CD14-positive monocyte (primary cell): ENCODE data around the gene INTS6. TPM values are rescaled to one million over a fixed set of nuclear protein-coding genes. Genes with fewer than 3 reads are reported as not detected.

Experiments used
- DNase-seq, 3 donors: peaks; one replicate each; pipeline ENCODE4 v3.0.0-alpha.2; 2011 to 2022
- H2AFZ ChIP-seq: 2 replicates; pipeline ENCODE4 v1.6.0; 2012; ENCODE audit warnings: mild to moderate bottlenecking, low read depth, low read length, inconsistent platforms; ENCODE audit not compliant: insufficient read depth, poor library complexity, severe bottlenecking
- H3K27ac ChIP-seq, 2 donors: 1 replicate in 1 of 2; 2 replicates in 1 of 2; pipeline ENCODE4 v1.5.1; 2012 to 2013; ENCODE audit warnings: low read length in 2 of 2, control low read depth in 1 of 2, inconsistent platforms in 1 of 2, low read depth in 1 of 2, mild to moderate bottlenecking in 1 of 2
- H3K27me3 ChIP-seq, 2 donors: one replicate each; pipeline versions ENCODE4 v1.6.0 to v1.6.1; 2011 to 2013; ENCODE audit warnings: low read length in 2 of 2; ENCODE audit not compliant: control insufficient read depth in 2 of 2, insufficient read depth in 2 of 2
- H3K36me3 ChIP-seq, 2 donors: replicated peaks in 1 of 2; 1 replicate in 1 of 2; 2 replicates in 1 of 2; pipeline versions ENCODE4 v1.5.1 to v1.6.1; 2012 to 2013; ENCODE audit warnings: low read length in 2 of 2, control low read depth in 1 of 2, inconsistent platforms in 1 of 2, mild to moderate bottlenecking in 1 of 2; ENCODE audit not compliant: insufficient read depth in 2 of 2, control insufficient read depth in 1 of 2
- H3K4me1 ChIP-seq, 2 donors: 1 replicate in 1 of 2; 2 replicates in 1 of 2; pipeline versions ENCODE4 v1.5.1 to v1.6.1; 2012 to 2013; ENCODE audit warnings: low read length in 2 of 2, control low read depth in 1 of 2, inconsistent platforms in 1 of 2, mild to moderate bottlenecking in 1 of 2, moderate library complexity in 1 of 2; ENCODE audit not compliant: insufficient read depth in 2 of 2, control insufficient read depth in 1 of 2
- H3K4me2 ChIP-seq: replicated peaks from 2 replicates; pipeline ENCODE3; 2012; ENCODE audit warnings: low read length, moderate library complexity, mild to moderate bottlenecking; ENCODE audit not compliant: poor library complexity, severe bottlenecking; ENCODE audit errors: extremely low read depth
- H3K4me3 ChIP-seq, 3 experiments: fragments of 200-600 bp in 1 of 3; sonication (generic) in 1 of 3; replicated peaks in 1 of 3; 1 replicate in 2 of 3; 2 replicates in 1 of 3; pipeline ENCODE4 v1.5.1; 2011 to 2013; ENCODE audit warnings: low read length in 3 of 3, mild to moderate bottlenecking in 3 of 3, control low read depth in 2 of 3, low read depth in 2 of 3, inconsistent platforms in 1 of 3, moderate library complexity in 1 of 3
- H3K79me2 ChIP-seq: 2 replicates; pipeline ENCODE4 v1.6.0; 2012; ENCODE audit warnings: mild to moderate bottlenecking, control low read depth, inconsistent platforms, low read length, moderate library complexity; ENCODE audit not compliant: insufficient read depth
- H3K9ac ChIP-seq: 2 replicates; pipeline ENCODE4 v1.6.0; 2017; ENCODE audit warnings: low read length, mild to moderate bottlenecking; ENCODE audit not compliant: insufficient read depth, poor library complexity, severe bottlenecking
- H3K9me3 ChIP-seq, 2 donors: replicated peaks in 1 of 2; 1 replicate in 1 of 2; 2 replicates in 1 of 2; pipeline versions ENCODE4 v1.5.1 to v1.6.1; 2012 to 2013; ENCODE audit warnings: low read length in 2 of 2, control low read depth in 1 of 2; ENCODE audit not compliant: control insufficient read depth in 1 of 2, insufficient read depth in 1 of 2
- H4K20me1 ChIP-seq: 2 replicates; pipeline ENCODE4 v1.6.0; 2012; ENCODE audit warnings: mild to moderate bottlenecking, low read length, control low read depth, moderate library complexity; ENCODE audit not compliant: insufficient read depth
- H3K27ac Mint-ChIP-seq, 7 donors: one replicate each; pipeline ENCODE4 v1.8.0; 2020; ENCODE audit warnings: mild to moderate bottlenecking in 7 of 7, mixed read lengths in 7 of 7, moderate library complexity in 6 of 7, inconsistent platforms in 2 of 7
- H3K27me3 Mint-ChIP-seq, 3 donors: one replicate each; pipeline ENCODE4 v1.8.0; 2021 to 2022; ENCODE audit warnings: low read depth in 3 of 3, mild to moderate bottlenecking in 3 of 3, mixed read lengths in 3 of 3, moderate library complexity in 3 of 3, inconsistent platforms in 1 of 3
- H3K36me3 Mint-ChIP-seq, 2 donors: one replicate each; pipeline ENCODE4 v1.8.0; 2020; ENCODE audit warnings: mixed read lengths in 2 of 2, inconsistent platforms in 1 of 2, mild to moderate bottlenecking in 1 of 2
- H3K4me1 Mint-ChIP-seq: one replicate; pipeline ENCODE4 v1.8.0; 2020; ENCODE audit warnings: mild to moderate bottlenecking, mixed read lengths
- H3K4me3 Mint-ChIP-seq, 2 donors: one replicate each; pipeline ENCODE4 v1.8.0; 2020; ENCODE audit warnings: mild to moderate bottlenecking in 2 of 2, mixed read lengths in 2 of 2, moderate library complexity in 1 of 2
- H3K9me3 Mint-ChIP-seq, 7 donors: one replicate each; pipeline ENCODE4 v1.8.0; 2020 to 2022; ENCODE audit warnings: mixed read lengths in 7 of 7, mild to moderate bottlenecking in 6 of 7, moderate library complexity in 6 of 7, inconsistent platforms in 2 of 7
- WGBS: methylation state at CpG from one replicate; pipeline ENCODE4 v1.1.5; 2013; ENCODE audit warnings: missing lambda C conversion rate; ENCODE audit not compliant: insufficient coverage; 5-methylcytosine and 5-hydroxymethylcytosine counted together
- intact Hi-C, 2 donors: fragments of 100-400 bp; cut with micrococcal nuclease; formaldehyde crosslinking; loops; one replicate each; pipeline versions ENCODE4 v1.15.0 to v1.15.1; 2023
- polyA plus RNA-seq, 3 donors: library from polyadenylated mRNA; depleted of rRNA in 1 of 3; unstranded in 2 of 3; stranded (reverse) in 1 of 3; fragments of 300-500 nt in 2 of 3; fragments of >200 nt in 1 of 3; fragmentation: Illumina TruSeq in 2 of 3; gene quantifications; 1 replicate in 2 of 3; 2 replicates in 1 of 3; pipeline ENCODE4 v1.2.3, GENCODE V29; 2012 to 2021
- TF ChIP-seq, protein P1 (sequence below): fragments of 200-600 bp; IDR thresholded peaks from one replicate; pipeline ENCODE4 v1.8.0; 2022; ENCODE audit warnings: antibody characterized with exemption, mild to moderate bottlenecking

Gene INTS6
- polyA plus RNA-seq, 3 donors: 10.8 to 13.2 (median 11.6) TPM

DNA sequence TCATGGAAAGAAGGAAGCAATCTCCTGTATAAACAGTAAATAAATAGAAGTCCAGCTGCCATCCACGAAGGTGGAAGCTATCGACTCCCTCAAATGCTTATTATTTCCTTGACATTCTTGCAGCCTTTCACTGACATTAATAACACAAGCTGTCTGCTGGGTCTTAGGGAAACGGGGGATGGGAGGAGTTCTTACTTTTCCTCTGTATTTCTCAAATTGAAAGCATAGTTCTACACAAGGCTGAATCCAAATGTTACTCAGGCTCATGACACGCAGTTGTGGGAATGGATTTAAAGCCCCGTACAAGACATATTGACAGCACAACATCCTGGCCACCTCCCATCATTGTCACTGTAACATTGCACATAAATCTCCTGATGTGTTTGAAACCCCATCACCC is 109.4 kb downstream of the INTS6 start:
- no peaks in the 10 kb centered on the region for H3K36me3 ChIP-seq
- H3K4me1 ChIP-seq: no peaks in the 10 kb centered on the region
- Mint-ChIP-seq H3K27ac (no peak overlapping the region), H3K9me3 (no peaks in the 10 kb centered on the region), H3K36me3 (no peaks in the 10 kb centered on the region), H3K4me3 (no peak overlapping the region), H3K27me3 (peaks cover 0 to 6% (median 2%) of the 10 kb centered on the region in 3 donors), H3K4me1 (peaks cover 9% of the 10 kb centered on the region)
- intact Hi-C loops: no loop called here
- no peaks in the 10 kb centered on the region for H3K27me3 ChIP-seq
- H3K9ac ChIP-seq: no peak overlapping the region
- TF ChIP-seq, protein P1, sequence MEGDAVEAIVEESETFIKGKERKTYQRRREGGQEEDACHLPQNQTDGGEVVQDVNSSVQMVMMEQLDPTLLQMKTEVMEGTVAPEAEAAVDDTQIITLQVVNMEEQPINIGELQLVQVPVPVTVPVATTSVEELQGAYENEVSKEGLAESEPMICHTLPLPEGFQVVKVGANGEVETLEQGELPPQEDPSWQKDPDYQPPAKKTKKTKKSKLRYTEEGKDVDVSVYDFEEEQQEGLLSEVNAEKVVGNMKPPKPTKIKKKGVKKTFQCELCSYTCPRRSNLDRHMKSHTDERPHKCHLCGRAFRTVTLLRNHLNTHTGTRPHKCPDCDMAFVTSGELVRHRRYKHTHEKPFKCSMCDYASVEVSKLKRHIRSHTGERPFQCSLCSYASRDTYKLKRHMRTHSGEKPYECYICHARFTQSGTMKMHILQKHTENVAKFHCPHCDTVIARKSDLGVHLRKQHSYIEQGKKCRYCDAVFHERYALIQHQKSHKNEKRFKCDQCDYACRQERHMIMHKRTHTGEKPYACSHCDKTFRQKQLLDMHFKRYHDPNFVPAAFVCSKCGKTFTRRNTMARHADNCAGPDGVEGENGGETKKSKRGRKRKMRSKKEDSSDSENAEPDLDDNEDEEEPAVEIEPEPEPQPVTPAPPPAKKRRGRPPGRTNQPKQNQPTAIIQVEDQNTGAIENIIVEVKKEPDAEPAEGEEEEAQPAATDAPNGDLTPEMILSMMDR: no peak
- H3K9me3 ChIP-seq: no peaks in the 10 kb centered on the region
- DNase-seq: no peak
- H3K79me2 ChIP-seq: no peaks in the 10 kb centered on the region
- H3K4me3 ChIP-seq: no peak overlapping the region
- no peak overlapping the region for H3K27ac ChIP-seq
- no peaks in the 10 kb centered on the region for H4K20me1 ChIP-seq
- H2AFZ ChIP-seq: no peak overlapping the region
- WGBS: no CpG with 5 or more reads among the region's 5 CpGs
- H3K4me2 ChIP-seq: no peak overlapping the region

DNA sequence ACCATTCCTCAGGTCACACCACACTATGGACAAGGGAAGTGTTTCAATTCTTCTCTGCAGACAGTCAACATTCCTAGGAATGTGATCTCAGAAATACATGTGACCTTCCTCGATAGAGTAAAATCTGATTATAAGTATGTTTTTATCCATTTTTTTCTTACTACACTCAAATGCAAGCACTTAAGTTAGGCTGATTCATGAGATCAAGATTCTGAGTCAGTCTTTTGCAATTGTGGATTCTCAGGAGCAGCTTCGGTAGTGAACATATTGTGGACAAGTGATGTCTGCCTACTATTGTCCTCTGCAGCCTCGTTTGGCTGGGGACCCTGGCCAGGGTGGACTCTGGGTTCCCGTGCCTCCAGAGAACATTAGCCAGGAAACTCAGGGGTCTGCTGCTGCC is 110.1 kb downstream of the INTS6 start:
- H3K9ac ChIP-seq: no peak overlapping the region
- no peak overlapping the region for H3K27ac ChIP-seq
- no peak overlapping the region for H3K4me3 ChIP-seq
- DNase-seq: no peak
- Mint-ChIP-seq H3K27me3 (peaks cover 0 to 6% (median 2%) of the 10 kb centered on the region in 3 donors), H3K4me3 (no peak overlapping the region), H3K27ac (no peak overlapping the region), H3K4me1 (peaks cover 9% of the 10 kb centered on the region), H3K9me3 (no peaks in the 10 kb centered on the region), H3K36me3 (no peaks in the 10 kb centered on the region)
- H2AFZ ChIP-seq: no peak overlapping the region
- no peaks in the 10 kb centered on the region for H3K36me3 ChIP-seq
- H3K79me2 ChIP-seq: no peaks in the 10 kb centered on the region
- no peaks in the 10 kb centered on the region for H3K9me3 ChIP-seq
- H3K4me1 ChIP-seq: no peaks in the 10 kb centered on the region
- intact Hi-C loops: no loop called here
- H3K27me3 ChIP-seq: no peaks in the 10 kb centered on the region
- TF ChIP-seq, protein P1: no peak
- 81% methylated on average over 3 of the region's 4 CpGs for WGBS
- H3K4me2 ChIP-seq: no peak overlapping the region
- no peaks in the 10 kb centered on the region for H4K20me1 ChIP-seq
